GM18867 (cell line): Measurements from ENCODE around the gene WWC1.

Experiments
- ATAC-seq: cut with Tn5 transposase; IDR thresholded peaks from one replicate; pipeline ENCODE4 v1.9.1; 2021; ENCODE audit warnings: mild to moderate bottlenecking, moderate library complexity; ENCODE audit not compliant: unreplicated experiment

WWC1 gene

DNA sequence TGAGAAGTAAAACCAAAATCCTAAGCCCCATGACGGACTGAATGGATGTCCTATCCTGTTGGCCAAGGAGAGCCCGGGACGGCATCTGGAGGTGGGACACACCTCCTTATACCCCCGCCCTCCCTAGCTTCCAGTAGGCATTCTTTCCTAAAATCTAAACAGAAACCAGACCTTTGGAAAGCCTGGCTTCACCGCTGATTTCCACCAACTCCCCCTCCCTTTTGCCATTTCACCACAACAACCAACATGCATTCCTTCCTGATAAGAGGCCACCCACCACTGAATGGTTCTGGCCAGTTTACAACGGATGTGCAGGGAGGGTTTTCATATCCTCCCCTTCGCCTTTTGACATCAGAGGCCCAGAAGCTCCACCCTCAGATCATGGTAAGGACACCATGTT, 185.6 kb downstream of the WWC1 start:
- ATAC-seq = no peak

- ATAC-seq = no peak
Measured at GRCh38 chr5:168479166-168479565, 187.7 kb downstream of the WWC1 start.

- ATAC-seq = no peak
Measured at GRCh38 chr5:168480601-168481000, 189.2 kb downstream of the WWC1 start.

DNA sequence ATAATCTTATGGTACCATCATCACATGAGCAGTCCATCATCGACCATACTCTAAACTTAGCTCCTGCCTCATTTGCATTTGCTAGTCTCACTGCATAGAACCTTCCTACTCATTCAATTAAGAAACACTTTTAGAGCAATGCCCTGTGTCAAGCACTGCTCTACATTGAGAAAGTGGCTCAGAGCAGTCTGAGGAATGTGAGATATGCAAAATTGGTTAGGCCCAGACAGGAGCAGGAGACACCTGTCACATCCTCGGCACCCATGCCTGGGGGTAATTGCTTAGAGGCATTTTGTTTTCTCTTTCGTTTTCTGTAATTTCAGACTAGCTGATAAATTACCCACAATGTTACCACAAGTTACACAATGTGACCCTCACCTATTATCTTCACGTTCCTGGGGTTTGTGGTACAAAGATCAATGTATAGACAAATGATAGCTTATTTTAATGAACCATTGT, 189.9 kb downstream of the WWC1 start:
- ATAC-seq = peak; percentile 97

DNA sequence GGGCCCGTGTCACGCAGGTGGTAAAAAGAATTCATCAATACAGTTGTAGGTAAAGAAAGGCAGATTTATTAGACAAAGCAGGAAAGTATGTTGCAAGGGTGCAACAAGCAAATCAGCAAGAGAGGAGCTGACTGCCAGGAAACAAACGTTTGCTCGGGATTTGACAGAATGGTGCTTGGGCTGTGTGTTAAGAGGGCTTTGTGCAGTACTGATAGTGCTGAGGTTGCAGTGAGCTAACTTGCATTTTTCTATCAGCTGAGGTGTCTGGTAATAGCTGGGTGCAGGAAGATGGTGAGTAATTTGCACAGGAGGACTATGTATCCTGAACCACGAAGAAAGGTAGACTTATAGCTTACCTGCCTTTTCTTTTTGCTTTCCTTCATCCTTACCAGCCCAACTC, 190.9 kb downstream of the WWC1 start:
- no peak for ATAC-seq

GRCh38 chr5:168486136-168486879, 194.9 kb downstream of the WWC1 start, which contains the start of gene RARS1:
RARS1 (plus strand) TSS chr5:168486471; CDS start chr5:168486499, 28 bp downstream.
- ATAC-seq = peak; percentile 79

DNA sequence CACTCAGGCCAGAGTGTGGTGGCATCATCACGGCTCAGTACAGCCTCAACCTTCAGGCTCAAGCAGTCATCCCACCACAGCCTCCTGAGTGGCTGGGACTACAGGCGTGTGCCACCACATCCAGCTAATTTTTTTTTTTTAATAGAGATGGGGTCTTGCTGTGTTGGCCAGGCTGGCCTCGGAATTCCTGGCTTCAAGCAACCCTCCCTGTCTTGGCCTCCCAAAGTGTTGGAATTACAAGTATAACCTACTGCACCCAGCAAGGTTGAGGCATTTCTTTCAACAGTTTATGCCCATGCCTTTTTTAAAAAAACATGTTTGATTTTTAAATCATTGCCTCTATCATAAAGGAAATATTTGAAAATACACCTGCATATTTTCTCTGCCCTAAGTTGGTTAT, 197.6 kb downstream of the WWC1 start:
- ATAC-seq = no peak

- ATAC-seq = no peak
Measured at GRCh38 chr5:168494057-168494555, 202.7 kb downstream of the WWC1 start.

DNA sequence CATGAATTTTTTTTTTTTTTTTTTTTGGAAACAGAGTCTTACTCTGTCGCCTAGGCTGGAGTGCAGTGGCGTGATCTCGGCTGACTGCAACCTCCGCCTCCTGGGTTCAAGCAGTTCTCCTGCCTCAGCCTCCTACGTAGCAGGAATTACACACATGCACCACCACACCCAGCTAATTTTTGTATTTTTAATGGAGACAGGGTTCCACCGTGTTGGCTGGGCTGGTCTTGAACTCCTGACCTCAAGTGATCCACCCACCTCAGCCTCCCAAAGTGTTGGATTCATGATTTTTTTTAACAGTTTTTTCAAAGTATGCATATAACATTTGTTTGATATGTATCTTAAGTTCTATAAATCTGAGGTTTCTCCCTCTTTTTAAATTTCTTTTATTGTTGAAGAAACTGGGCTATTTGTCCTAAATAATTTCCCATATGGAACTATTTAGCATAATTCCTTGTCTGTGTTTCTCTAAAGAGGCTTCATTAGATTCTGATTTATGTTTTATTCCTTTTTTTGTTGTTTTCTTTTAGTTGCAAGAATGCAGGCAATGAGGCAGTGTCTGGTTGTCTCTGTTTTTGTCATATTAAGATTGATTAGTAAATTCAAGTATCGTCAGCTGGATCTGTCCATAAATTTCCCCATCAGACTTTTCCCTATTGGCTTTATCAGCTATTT, 211.3 kb downstream of the WWC1 start:
- ATAC-seq = no peak

DNA sequence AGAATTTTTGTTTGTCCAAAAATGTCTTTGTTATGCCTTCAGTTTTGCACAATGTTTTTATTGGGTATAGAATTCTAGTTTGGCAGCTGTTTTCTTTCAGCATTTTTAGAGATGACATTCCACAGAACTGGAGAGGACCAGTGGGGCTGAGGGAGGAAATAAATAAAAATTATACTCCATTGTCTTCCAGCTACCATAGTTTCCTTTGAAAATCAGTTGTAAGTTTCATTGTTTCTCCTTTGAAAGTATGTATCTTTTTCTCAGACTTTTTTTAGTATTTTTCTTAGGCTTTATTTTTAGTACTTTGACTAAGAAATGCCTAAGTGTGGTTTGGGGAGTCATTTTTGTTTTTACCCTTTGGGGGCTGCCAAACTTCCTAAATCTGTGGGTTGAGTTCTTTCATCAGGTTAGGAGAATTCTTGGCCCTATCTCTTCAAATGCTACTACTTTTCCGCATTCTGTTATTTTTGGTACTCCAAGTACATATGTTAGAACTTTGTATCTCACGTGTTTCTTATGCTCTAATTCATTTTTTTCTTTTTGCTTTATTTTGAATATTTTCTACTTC, 222.5 kb downstream of the WWC1 start:
- ATAC-seq = no peak
